DMS53 (cell line): ENCODE data around the gene SCYL3.
"Not testable (repeated sequence)": the region's sequence is repeated elsewhere in the genome, so short reads cannot be mapped to it uniquely, and the experiment has no call there.

Source experiments
- DNase-seq: peaks from one replicate; lab custom pipeline; 2025; lab: John Stamatoyannopoulos, UW

Gene SCYL3

DNA sequence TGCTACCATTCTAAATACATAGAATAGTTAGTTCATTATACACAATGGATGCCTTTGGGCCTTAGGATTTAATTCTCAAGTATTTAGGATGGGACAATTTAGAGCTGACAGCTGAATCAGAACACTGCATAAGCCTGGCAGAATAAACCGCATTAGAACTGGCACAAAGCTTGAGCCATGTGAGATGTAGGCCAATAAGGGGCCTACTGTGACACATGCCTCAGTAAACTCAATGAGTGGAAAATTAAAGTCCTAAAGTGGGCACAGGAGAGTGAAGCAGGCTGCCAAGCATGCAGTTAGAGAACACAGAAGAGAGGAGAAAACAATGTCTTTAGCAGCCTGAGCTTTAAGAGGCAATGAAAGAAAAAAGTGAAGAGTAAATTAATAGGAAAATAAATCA lies 24.3 kb downstream of the SCYL3 start:
- DNase-seq = no peak

- no peak for DNase-seq
Measured at GRCh38 chr1:169868978-169869377, 24.7 kb downstream of the SCYL3 start.

DNA sequence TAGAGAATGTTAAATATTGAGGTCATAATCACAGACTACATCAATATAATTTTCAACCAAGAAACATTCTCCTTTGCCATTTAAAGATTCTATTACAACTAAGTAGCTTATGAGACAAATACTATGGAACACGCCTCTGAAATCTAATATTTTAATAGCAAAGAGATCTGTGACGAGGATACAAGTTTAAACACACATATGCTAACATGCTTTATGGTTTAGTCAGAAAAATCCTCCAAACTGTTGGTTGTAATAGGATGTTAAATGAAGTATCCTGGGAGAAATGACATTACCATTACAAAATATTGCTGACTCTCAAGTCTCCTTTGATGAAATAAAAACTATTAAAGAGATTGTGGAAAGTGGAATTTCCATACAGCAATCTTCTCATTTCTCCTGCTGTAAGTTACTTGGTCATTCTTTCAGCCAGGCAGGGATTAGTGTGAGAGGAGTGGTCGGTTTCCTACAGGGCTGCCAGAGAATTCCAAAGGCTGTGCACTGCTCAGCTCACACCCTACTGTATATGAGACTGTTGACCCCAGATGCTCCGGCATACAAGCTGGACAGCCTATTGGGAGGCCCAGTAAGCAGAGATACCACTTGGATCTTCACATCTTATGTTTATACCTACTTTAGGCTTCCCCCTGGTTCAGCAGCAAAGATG lies 26.6 kb downstream of the SCYL3 start:
- no peak for DNase-seq

DNA sequence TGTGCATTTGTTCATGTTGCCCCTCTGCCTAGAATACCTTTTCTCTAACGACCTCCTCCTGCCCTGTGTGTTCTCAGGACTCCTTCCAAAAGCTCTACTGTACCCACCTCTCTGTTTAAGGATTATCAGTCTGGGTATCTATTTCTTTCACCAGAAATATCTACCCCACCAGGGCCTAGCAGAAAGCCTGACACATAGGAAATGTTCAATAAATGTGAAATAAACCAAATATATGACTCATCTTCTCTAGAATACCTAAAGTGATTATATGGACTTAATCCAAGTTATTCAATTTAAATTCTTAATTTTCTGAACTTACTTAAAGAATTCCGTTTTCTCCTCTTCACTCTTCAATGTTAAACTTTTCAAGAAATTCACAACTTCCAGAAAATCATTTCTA lies 27.1 kb downstream of the SCYL3 start:
- DNase-seq = no peak

- not testable (repeated sequence) for DNase-seq
Measured at GRCh38 chr1:169864531-169864930, 29.2 kb downstream of the SCYL3 start.

- DNase-seq = no peak
Measured at GRCh38 chr1:169860750-169861149, 32.9 kb downstream of the SCYL3 start.

DNA sequence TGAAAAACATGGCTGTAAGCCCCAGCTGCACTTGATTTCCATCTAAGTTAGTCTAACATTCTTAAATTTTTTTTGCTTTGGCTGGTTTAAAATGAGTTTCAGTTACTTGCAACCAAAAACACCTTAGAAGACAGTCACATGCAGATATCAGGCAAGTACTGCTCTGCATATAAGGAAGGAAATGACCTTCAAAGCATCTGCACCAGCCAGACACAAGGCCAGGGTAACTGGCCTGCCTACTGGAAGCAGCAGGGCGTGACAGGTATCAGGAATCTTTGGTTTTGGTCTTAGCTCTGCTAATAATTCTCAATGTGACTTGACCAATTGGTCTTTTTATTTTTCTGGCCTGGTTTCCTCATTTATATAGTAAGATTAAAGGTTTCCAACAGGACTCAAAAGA lies 33.5 kb downstream of the SCYL3 start:
- DNase-seq = no peak

DNA sequence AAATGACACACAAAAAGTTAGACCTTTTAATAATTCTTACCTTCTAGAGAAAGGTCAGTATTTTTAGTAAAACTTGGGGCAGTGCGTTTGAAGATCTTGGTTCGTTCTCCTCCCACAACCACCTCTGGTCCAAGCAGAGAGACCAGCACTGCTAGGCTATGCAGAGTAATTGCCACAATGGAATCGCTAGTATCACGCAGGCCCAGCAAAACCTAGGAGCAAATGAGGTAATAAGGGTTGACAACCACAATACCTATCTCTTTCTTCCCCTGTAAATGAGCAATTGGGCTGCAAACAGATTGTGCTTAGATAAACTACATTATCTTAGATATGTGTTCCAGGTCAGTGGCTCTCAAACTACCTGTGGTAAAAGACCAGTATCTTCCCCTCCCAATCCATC lies 34.7 kb downstream of the SCYL3 start:
- DNase-seq = no peak

DNA sequence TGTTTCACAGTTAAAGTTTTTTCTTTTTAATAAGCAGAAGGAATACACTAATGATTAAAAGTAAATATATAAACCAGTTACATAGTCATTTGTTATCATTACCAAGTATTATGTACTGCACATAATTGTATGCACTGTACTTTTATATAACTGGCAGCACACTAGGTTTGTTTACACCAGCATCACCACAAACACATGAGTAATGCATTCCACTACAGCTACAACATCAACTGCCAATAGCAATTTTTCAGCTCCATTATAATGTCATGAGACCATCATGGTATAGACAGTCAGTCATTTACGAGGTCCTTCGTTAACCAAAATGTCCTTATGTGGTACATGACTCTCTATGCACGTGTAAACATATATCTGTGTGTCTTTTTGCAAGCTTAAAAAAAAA lies 35.2 kb downstream of the SCYL3 start:
- peak; percentile 9 for DNase-seq

- no peak for DNase-seq
Measured at GRCh38 chr1:169853341-169853740, 40.4 kb downstream of the SCYL3 start.

GRCh38 chr1:169849346-169850022 lies 44.2 kb downstream of the SCYL3 start:
- no peak for DNase-seq

- DNase-seq = no peak
Measured at GRCh38 chr1:169848456-169848855, 45.2 kb downstream of the SCYL3 start.

DNA sequence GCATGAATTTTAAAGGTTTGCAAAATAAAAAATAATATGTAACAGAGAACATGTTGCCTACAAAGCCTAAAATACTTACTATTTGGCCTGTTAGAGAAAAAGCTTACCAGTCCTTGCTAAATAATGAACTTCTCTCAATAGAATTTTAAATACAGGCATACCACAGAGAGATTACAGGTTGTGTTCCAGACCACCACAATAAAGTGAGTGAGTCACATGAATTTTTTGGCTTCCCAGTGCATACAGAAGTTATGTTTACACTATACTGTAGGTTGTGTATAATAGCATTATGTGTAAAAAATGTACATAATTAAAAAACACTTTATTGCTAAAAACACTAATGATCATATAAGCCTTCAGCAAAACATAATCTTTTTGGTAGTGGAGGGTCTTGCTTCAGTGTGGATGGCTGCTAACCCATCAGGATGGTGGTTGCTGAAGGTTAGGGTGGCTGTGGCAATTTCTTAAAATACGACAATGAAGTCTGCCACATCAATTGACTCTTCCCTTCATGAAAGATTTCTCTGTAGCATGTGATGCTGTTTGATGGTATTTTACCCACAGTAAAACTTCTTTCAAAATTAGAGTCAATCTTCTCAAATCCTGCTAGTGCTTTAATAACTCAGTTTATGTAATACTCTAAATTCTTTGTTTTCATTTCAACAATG lies 48.6 kb downstream of the SCYL3 start:
- no peak for DNase-seq

DNA sequence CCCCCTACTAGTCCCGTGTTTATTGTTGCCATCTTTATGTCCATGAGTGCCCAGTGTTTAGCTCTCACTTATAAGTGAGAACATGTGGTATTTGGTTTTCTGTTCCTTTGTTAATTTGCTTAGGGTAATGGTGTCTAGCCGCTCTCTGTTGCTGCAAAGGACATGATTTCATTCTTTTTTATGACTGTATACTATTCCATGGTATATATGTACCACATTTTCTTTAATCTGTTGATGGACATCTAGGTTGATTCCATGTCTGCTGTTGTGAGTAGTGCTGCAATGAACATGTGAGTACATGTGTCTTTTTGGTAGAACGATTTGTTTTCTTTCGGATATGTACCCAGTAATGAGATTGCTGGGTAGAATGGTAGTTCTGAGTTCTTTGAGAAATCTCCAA lies 54.8 kb downstream of the SCYL3 start:
- no peak for DNase-seq

GRCh38 chr1:169836198-169836597 lies 57.5 kb downstream of the SCYL3 start:
- no peak for DNase-seq

DNA sequence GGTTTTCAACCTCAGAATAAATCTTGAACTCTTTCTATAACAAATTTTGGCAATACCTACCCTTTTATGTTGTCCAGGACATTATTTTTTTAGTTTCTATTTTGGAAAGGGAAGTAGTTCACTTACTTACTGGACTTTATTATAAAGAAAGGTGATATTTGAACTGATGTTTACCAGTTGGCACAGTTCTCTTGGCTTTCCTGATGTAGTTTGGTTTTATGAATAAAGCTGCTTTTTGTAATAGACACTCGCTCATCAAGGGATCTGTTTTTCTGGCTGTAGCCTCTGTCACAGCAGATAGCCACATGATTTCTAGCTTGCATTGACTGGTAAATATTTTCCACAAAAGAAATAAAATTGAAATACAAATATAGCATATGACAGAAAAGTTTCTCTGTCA lies 58.0 kb downstream of the SCYL3 start:
- DNase-seq = no peak

GRCh38 chr1:169834869-169835268 lies 58.8 kb downstream of the SCYL3 start:
- no peak for DNase-seq

DNA sequence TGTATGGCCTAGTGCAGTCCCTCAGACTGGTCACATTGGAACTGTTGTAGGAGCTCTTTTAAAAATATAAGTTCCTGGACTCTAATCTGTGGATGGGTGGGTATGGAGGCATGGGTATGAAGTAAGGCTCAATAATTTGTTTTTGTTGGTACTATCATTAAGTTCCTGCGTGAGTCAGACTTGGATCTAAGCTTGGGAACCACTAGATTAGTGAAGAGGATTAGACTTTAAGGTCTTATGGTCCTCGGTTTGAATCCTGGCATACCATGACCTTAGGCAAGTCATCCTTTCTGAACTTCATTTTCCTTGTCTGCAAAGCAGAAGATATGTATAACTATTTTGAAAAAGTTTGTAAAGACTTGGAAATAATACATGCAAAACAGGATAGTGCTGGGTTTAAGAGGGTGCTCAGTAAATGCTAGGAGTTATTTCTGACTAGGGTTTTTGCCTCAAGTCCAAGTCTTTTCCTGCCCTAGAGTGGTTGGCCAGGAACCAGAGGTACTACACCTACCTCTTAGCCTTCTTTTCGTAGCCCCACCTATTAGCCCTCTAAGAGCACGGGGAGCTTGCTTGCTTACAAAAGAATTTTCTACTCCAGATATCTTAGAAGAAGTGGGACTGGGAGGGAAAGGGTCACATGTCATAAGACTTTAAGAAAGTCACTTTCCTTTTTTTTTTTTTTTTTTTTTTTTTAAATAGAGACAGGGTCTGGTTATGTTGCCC lies 60.4 kb downstream of the SCYL3 start:
- no peak for DNase-seq

GRCh38 chr1:169829671-169830070 lies 64.0 kb downstream of the SCYL3 start:
- no peak for DNase-seq

DNA sequence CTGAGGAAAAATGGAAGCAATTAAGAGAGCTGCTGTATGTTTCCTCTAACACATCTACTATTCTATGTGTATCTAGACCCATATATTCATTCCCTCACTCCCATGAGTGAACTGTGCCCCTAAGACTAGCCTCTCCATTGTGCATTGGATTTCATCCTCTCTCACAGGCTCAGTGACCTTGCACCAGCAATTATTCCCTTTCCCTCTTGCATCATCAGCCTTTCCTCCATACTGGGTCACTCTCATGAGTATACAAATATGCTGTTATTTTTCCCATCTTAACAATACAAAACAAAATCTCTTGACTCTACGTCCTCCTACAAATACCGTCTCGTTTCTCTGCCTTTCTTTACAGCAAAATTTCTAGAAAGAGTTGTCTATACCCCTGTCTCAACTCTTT lies 69.5 kb downstream of the SCYL3 start:
- DNase-seq = no peak

DNA sequence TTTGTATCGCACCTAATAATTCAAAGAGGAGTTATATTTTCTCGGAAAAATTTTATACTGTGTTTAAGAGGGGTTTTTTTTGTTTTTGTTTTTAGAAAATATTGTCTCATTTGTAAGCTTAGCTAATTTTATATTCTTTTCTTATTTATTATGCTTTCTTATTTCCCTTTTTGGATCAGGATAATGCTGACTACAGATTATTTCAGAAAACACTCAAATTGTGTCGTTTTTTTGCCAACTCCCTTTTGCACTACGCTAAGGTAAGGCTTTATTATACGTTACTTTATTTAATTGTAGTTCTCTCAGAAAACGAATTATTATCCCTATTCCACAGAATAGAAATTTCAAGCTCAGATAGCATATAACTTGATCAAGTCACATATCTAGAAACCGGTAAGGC lies 72.2 kb downstream of the SCYL3 start:
- DNase-seq = no peak

DNA sequence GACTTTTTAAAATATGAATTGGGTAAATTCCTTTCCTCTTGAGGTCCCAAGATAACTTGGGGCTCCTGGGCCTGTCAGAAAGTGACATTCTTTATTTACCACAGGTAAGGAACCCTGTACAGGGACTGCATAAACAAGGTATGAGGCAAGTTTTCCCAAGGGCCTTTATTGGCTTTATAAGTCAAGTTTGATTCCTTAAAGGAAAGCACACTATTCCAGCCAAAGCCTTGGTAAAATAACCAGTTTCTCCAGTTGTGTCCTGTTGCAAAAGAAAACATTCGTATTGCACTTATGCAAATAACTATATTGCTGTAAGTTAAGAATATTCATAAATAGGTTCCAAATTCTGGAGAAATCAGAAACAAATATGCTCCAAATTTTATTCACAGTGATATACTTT lies 77.1 kb downstream of the SCYL3 start:
- no peak for DNase-seq

- DNase-seq = no peak
Measured at GRCh38 chr1:169814265-169814664, 79.4 kb downstream of the SCYL3 start.
